T-cell (primary cell): ENCODE measurements around the gene COL8A2. TPM values are rescaled to one million over a fixed set of nuclear protein-coding genes. Genes with fewer than 3 reads are reported as not detected.

ENCODE experiments used
- ATAC-seq, 4 experiments: fragments of 200-7000 bp in 3 of 4; fragments of 150-1000 bp in 1 of 4; cut with Tn5 transposase; replicated peaks in 1 of 4; 1 replicate in 3 of 4; 2 replicates in 1 of 4; pipeline ENCODE4 v1.10.0; 2021; ENCODE audit warnings: moderate library complexity in 3 of 4, mild to moderate bottlenecking in 2 of 4, moderate number of reproducible peaks in 1 of 4
- CTCF ChIA-PET, 2 donors: fragments of 300-600 bp; sonication (Branson Sonifier 250); formaldehyde crosslinking; loops; one replicate each; lab custom pipeline; 2022; ENCODE audit warnings: antibody characterized with exemption in 2 of 2; lab: Charles Lee
- POLR2A ChIA-PET, 2 donors: fragments of 300-600 bp; sonication (Branson Sonifier 250); formaldehyde crosslinking; loops; one replicate each; lab custom pipeline; 2022; ENCODE audit warnings: antibody characterized with exemption in 2 of 2; lab: Charles Lee
- DNase-seq, 35 experiments: peaks; one replicate each; pipeline versions ENCODE4 v3.0.0 to v3.0.0-alpha.2; 2013 to 2023
- H3K27ac ChIP-seq: one replicate; pipeline ENCODE4 v1.5.1; 2013; ENCODE audit warnings: low read length
- H3K27me3 ChIP-seq, 2 experiments: replicated peaks in 1 of 2; 1 replicate in 1 of 2; 2 replicates in 1 of 2; pipeline versions ENCODE4 v1.6.1 to v1.7.0; 2013; ENCODE audit warnings: low read length in 1 of 2, mixed read lengths in 1 of 2; ENCODE audit not compliant: control insufficient read depth in 2 of 2, insufficient read depth in 2 of 2; ENCODE audit errors: extremely low read depth in 1 of 2
- H3K36me3 ChIP-seq, 2 donors: 1 replicate in 1 of 2; 2 replicates in 1 of 2; pipeline versions ENCODE4 v1.6.1 to v1.7.0; 2013; ENCODE audit warnings: low read length in 1 of 2; ENCODE audit not compliant: control insufficient read depth in 2 of 2, insufficient read depth in 1 of 2; ENCODE audit errors: extremely low read depth in 1 of 2
- H3K4me1 ChIP-seq, 2 experiments: 1 replicate in 1 of 2; 2 replicates in 1 of 2; pipeline versions ENCODE4 v1.6.1 to v1.7.0; 2013; ENCODE audit warnings: low read length in 2 of 2, mixed read lengths in 1 of 2; ENCODE audit not compliant: insufficient read depth in 2 of 2, control insufficient read depth in 1 of 2; ENCODE audit errors: extremely low read depth in 1 of 2
- H3K4me3 ChIP-seq, 2 donors: 1 replicate in 1 of 2; 2 replicates in 1 of 2; pipeline versions ENCODE4 v1.5.1 to v1.7.0; 2013; ENCODE audit warnings: mild to moderate bottlenecking in 2 of 2, low read length in 1 of 2, moderate library complexity in 1 of 2; ENCODE audit not compliant: control insufficient read depth in 1 of 2; ENCODE audit errors: extremely low read depth in 1 of 2
- H3K9me3 ChIP-seq: 2 replicates; pipeline ENCODE4 v1.7.0; 2013
- H3K27ac Mint-ChIP-seq, 2 donors: one replicate each; pipeline ENCODE4 v1.8.0; 2020 to 2021; ENCODE audit warnings: mild to moderate bottlenecking in 2 of 2, mixed read lengths in 2 of 2
- H3K27me3 Mint-ChIP-seq, 2 donors: one replicate each; pipeline ENCODE4 v1.8.0; 2021 to 2022; ENCODE audit warnings: mixed read lengths in 2 of 2
- H3K36me3 Mint-ChIP-seq: one replicate; pipeline ENCODE4 v1.8.0; 2021; ENCODE audit warnings: mixed read lengths
- H3K4me1 Mint-ChIP-seq, 3 donors: one replicate each; pipeline ENCODE4 v1.8.0; 2020 to 2022; ENCODE audit warnings: mixed read lengths in 3 of 3, mild to moderate bottlenecking in 1 of 3
- H3K4me3 Mint-ChIP-seq, 3 donors: one replicate each; pipeline ENCODE4 v1.8.0; 2020 to 2022; ENCODE audit warnings: mild to moderate bottlenecking in 3 of 3, mixed read lengths in 3 of 3, moderate library complexity in 3 of 3
- H3K9me3 Mint-ChIP-seq, 3 donors: one replicate each; pipeline ENCODE4 v1.8.0; 2020 to 2022; ENCODE audit warnings: mixed read lengths in 3 of 3
- WGBS: methylation state at CpG from one replicate; pipeline ENCODE4 v1.1.5; 2013; ENCODE audit warnings: missing lambda C conversion rate; ENCODE audit not compliant: insufficient coverage; 5-methylcytosine and 5-hydroxymethylcytosine counted together
- total RNA-seq, 35 experiments: library from RNA in 6 of 35; stranded (reverse) in 6 of 35; fragments of 120-200 nt in 1 of 35; gene quantifications; one replicate each; pipeline versions ENCODE4 v1.2.1 to v1.2.4 and lab custom pipeline; 2013 to 2026

Gene COL8A2
- total RNA-seq, 5 donors from 2014 or later (not counting 1 experiment from before 2014, with no cell fraction given) = 0.08 to 0.15 (median 0.09) TPM; not detected in 1

- H3K27me3 Mint-ChIP-seq = no peaks in the 10 kb centered on the region
- H3K27ac Mint-ChIP-seq = peak overlapping the region in 1 of 2 donors; percentile 24
- POLR2A ChIA-PET = interaction anchor here in 1 of 2 donors (0.5 kb wide), 1 partner anchor 53 kb away, joined by 3 read pairs; no protein-coding TSS in a partner anchor
- no peak for DNase-seq
- no peak for ATAC-seq
- Histone ChIP-seq H3K9me3 (no peaks in the 10 kb centered on the region), H3K27me3 (no peaks in the 10 kb centered on the region), H3K4me3 (no peak overlapping the region), H3K4me1 (peaks cover under 1 to 8% of the 10 kb centered on the region in 2 experiments), H3K27ac (no peak overlapping the region), H3K36me3 (peaks cover 0 to 13% of the 10 kb centered on the region in 2 donors)
- CTCF ChIA-PET = no interaction called here
- peaks cover 36 to 52% (median 50%) of the 10 kb centered on the region in 3 donors for H3K4me1 Mint-ChIP-seq
- no peak overlapping the region for H3K4me3 Mint-ChIP-seq
- H3K9me3 Mint-ChIP-seq = no peaks in the 10 kb centered on the region
- peaks cover 9% of the 10 kb centered on the region for H3K36me3 Mint-ChIP-seq
- WGBS = 79% methylated on average over 3 of the region's 4 CpGs
Measured at GRCh38 chr1:36143424-36143823, 18.4 kb upstream of the COL8A2 start.

GRCh38 chr1:36142121-36142520 lies 17.1 kb upstream of the COL8A2 start:
- H3K36me3 Mint-ChIP-seq = peaks cover 21% of the 10 kb centered on the region
- no peaks in the 10 kb centered on the region for H3K9me3 Mint-ChIP-seq
- ChIA-PET CTCF (interaction anchor here in 1 of 2 donors (1.3 kb wide), 1 partner anchor 144 kb away, joined by 3 read pairs; no protein-coding TSS in a partner anchor), POLR2A (interaction anchor here in 1 of 2 donors (0.6 kb wide), 1 partner anchor 254 kb away, joined by 7 read pairs; no protein-coding TSS in a partner anchor)
- Histone ChIP-seq H3K36me3 (peaks cover 9 to 26% of the 10 kb centered on the region in 2 donors), H3K4me1 (peaks cover 0 to 3% of the 10 kb centered on the region in 2 experiments), H3K9me3 (no peaks in the 10 kb centered on the region), H3K4me3 (no peak overlapping the region), H3K27me3 (no peaks in the 10 kb centered on the region), H3K27ac (no peak overlapping the region)
- no peak overlapping the region for H3K4me3 Mint-ChIP-seq
- H3K4me1 Mint-ChIP-seq = peaks cover 25 to 42% (median 40%) of the 10 kb centered on the region in 3 donors
- ATAC-seq (no peak), DNase-seq (no peak)
- peak overlapping the region in 1 of 2 donors; percentile 49 for H3K27ac Mint-ChIP-seq
- no peaks in the 10 kb centered on the region for H3K27me3 Mint-ChIP-seq
- no CpG with 5 or more reads among the region's 1 CpG for WGBS

- peaks cover 11 to 40% of the 10 kb centered on the region in 2 donors for H3K36me3 ChIP-seq
- peaks cover 25 to 32% (median 31%) of the 10 kb centered on the region in 3 donors for H3K4me1 Mint-ChIP-seq
- H3K27me3 ChIP-seq = no peaks in the 10 kb centered on the region
- ATAC-seq (no peak), DNase-seq (no peak)
- ChIA-PET CTCF (interaction anchor here (1.2 kb wide), 2 partner anchors 9 to 10 kb away, joined by 3 to 4 read pairs; partner anchors contain the start of gene TRAPPC3 (in 1 of the 2)), POLR2A (no interaction called here)
- peaks cover 0 to 3% of the 10 kb centered on the region in 2 experiments for H3K4me1 ChIP-seq
- H3K4me3 Mint-ChIP-seq = no peak overlapping the region
- H3K27ac Mint-ChIP-seq = peak overlapping the region in 1 of 2 donors; percentile 22
- H3K4me3 ChIP-seq = no peak overlapping the region
- no peaks in the 10 kb centered on the region for H3K9me3 Mint-ChIP-seq
- no peak overlapping the region for H3K27ac ChIP-seq
- peaks cover 28% of the 10 kb centered on the region for H3K36me3 Mint-ChIP-seq
- H3K27me3 Mint-ChIP-seq = no peaks in the 10 kb centered on the region
- H3K9me3 ChIP-seq = no peaks in the 10 kb centered on the region
- WGBS = 93% methylated on average over 2 of the region's 5 CpGs
Measured at GRCh38 chr1:36139521-36139920, 14.5 kb upstream of the COL8A2 start.

- Histone ChIP-seq H3K27ac (no peak overlapping the region), H3K9me3 (no peaks in the 10 kb centered on the region), H3K27me3 (no peaks in the 10 kb centered on the region), H3K4me1 (peaks cover 0 to 2% of the 10 kb centered on the region in 2 experiments), H3K4me3 (no peak overlapping the region), H3K36me3 (peaks cover 11 to 40% of the 10 kb centered on the region in 2 donors)
- DNase-seq (no peak), ATAC-seq (no peak)
- CTCF ChIA-PET = no interaction called here
- Mint-ChIP-seq H3K27me3 (no peaks in the 10 kb centered on the region), H3K4me1 (peaks cover 23% of the 10 kb centered on the region in 3 donors), H3K9me3 (no peaks in the 10 kb centered on the region), H3K27ac (no peak overlapping the region), H3K36me3 (peaks cover 28% of the 10 kb centered on the region), H3K4me3 (no peak overlapping the region)
- POLR2A ChIA-PET = interaction anchor here in 1 of 2 donors (0.5 kb wide), 1 partner anchor 116 kb away, joined by 5 read pairs; no protein-coding TSS in a partner anchor
- 94% methylated on average over 2 of the region's 3 CpGs for WGBS
Measured at GRCh38 chr1:36137776-36138175, 12.8 kb upstream of the COL8A2 start.

GRCh38 chr1:36137226-36137625 lies 12.2 kb upstream of the COL8A2 start:
- Mint-ChIP-seq H3K27me3 (no peaks in the 10 kb centered on the region), H3K4me3 (no peak overlapping the region), H3K9me3 (no peaks in the 10 kb centered on the region), H3K36me3 (peaks cover 28% of the 10 kb centered on the region), H3K27ac (no peak overlapping the region), H3K4me1 (peaks cover 18 to 21% (median 20%) of the 10 kb centered on the region in 3 donors)
- H3K9me3 ChIP-seq = no peaks in the 10 kb centered on the region
- DNase-seq (no peak), ATAC-seq (no peak)
- ChIA-PET POLR2A (interaction anchor here in 1 of 2 donors (0.6 kb wide), 1 partner anchor 30 kb away, joined by 4 read pairs; no protein-coding TSS in a partner anchor), CTCF (no interaction called here)
- WGBS = 100% methylated on average over 3 of the region's 5 CpGs
- H3K27ac ChIP-seq = no peak overlapping the region
- H3K4me3 ChIP-seq = no peak overlapping the region
- H3K4me1 ChIP-seq = no peaks in the 10 kb centered on the region
- H3K27me3 ChIP-seq = no peaks in the 10 kb centered on the region
- H3K36me3 ChIP-seq = peaks cover 11 to 40% of the 10 kb centered on the region in 2 donors

- Histone ChIP-seq H3K4me3 (no peak overlapping the region), H3K36me3 (peaks cover 11 to 40% of the 10 kb centered on the region in 2 donors), H3K27me3 (no peaks in the 10 kb centered on the region), H3K27ac (no peak overlapping the region), H3K9me3 (no peaks in the 10 kb centered on the region), H3K4me1 (no peaks in the 10 kb centered on the region)
- no peaks in the 10 kb centered on the region for H3K9me3 Mint-ChIP-seq
- H3K27ac Mint-ChIP-seq = peak overlapping the region in 1 of 2 donors; percentile 28
- peaks cover 28% of the 10 kb centered on the region for H3K36me3 Mint-ChIP-seq
- no CpG with 5 or more reads among the region's 1 CpG for WGBS
- H3K4me1 Mint-ChIP-seq = peaks cover 14 to 15% (median 14%) of the 10 kb centered on the region in 3 donors
- ChIA-PET POLR2A (interaction anchor here in 1 of 2 donors (0.6 kb wide), 2 partner anchors 25 to 29 kb away, joined by 3 to 4 read pairs; no protein-coding TSS in a partner anchor), CTCF (no interaction called here)
- ATAC-seq = no peak
- DNase-seq = no peak
- H3K27me3 Mint-ChIP-seq = no peaks in the 10 kb centered on the region
- H3K4me3 Mint-ChIP-seq = no peak overlapping the region
Measured at GRCh38 chr1:36136535-36136934, 11.5 kb upstream of the COL8A2 start.
